Calu3 (cell line): ENCODE results near the gene NAA10. TPM values are rescaled to one million over a fixed set of nuclear protein-coding genes. Genes with fewer than 3 reads are reported as not detected.
A peak's percentile ranks its signal among the peaks of the same experiment; 100 is the strongest.

Experiments used
- BruUV-seq: library from RNA; stranded (reverse); fragments of 400-500 nt; replicated peaks from 2 replicates; lab custom pipeline; 2021; lab: Mats Ljungman, UMichigan
- CTCF ChIA-PET: fragments of 300-600 bp; sonication (Branson Sonifier 250); formaldehyde crosslinking; loops from one replicate; lab custom pipeline; 2022; ENCODE audit warnings: antibody characterized with exemption; lab: Charles Lee
- DNase-seq: peaks from one replicate; pipeline ENCODE4 v3.0.0; 2022
- H3K27ac Mint-ChIP-seq: one replicate; pipeline ENCODE4 v1.8.0; 2022; ENCODE audit warnings: mixed read lengths; ENCODE audit not compliant: unreplicated experiment
- H3K27me3 Mint-ChIP-seq: one replicate; pipeline ENCODE4 v1.8.0; 2022; ENCODE audit warnings: mixed read lengths; ENCODE audit not compliant: unreplicated experiment
- H3K36me3 Mint-ChIP-seq: one replicate; pipeline ENCODE4 v1.8.0; 2022; ENCODE audit warnings: mild to moderate bottlenecking, moderate library complexity, mixed read lengths; ENCODE audit not compliant: insufficient read depth, unreplicated experiment
- H3K4me1 Mint-ChIP-seq: one replicate; pipeline ENCODE4 v1.8.0; 2022; ENCODE audit warnings: mild to moderate bottlenecking, low read depth, mixed read lengths; ENCODE audit not compliant: unreplicated experiment
- H3K4me3 Mint-ChIP-seq: one replicate; pipeline ENCODE4 v1.8.0; 2022; ENCODE audit warnings: mild to moderate bottlenecking, low read depth, moderate library complexity, mixed read lengths; ENCODE audit not compliant: unreplicated experiment
- H3K9me3 Mint-ChIP-seq: one replicate; pipeline ENCODE4 v1.8.0; 2022; ENCODE audit warnings: low read depth, mixed read lengths; ENCODE audit not compliant: unreplicated experiment
- CTCF ChIP-seq: fragments of 200-600 bp; IDR thresholded peaks from one replicate; pipeline ENCODE4 v1.8.0; 2022; ENCODE audit warnings: antibody characterized with exemption; ENCODE audit not compliant: unreplicated experiment
- intact Hi-C: fragments of 100-400 bp; cut with micrococcal nuclease; formaldehyde crosslinking; loops from one replicate; pipeline ENCODE4 v1.10.0; 2022; ENCODE audit not compliant: unreplicated experiment
- total RNA-seq: library from RNA; stranded (reverse); gene quantifications from 2 replicates; pipeline ENCODE4 v1.2.3, GENCODE V29; 2022

NAA10 gene
- total RNA-seq, 1 experiment from 2014 or later: 139 TPM

GRCh38 chrX:153956044-153956907 is 21.4 kb upstream of the NAA10 start:
- Mint-ChIP-seq H3K27me3 (no peaks in the 10 kb centered on the region), H3K9me3 (no peaks in the 10 kb centered on the region), H3K36me3 (peaks cover 62% of the 10 kb centered on the region), H3K4me1 (no peaks in the 10 kb centered on the region), H3K4me3 (no peak overlapping the region), H3K27ac (no peak overlapping the region)
- BruUV-seq: no TSS peak
- DNase-seq: no peak
- CTCF ChIA-PET: no interaction called here
- intact Hi-C loops: no loop called here
- TF ChIP-seq CTCF: no peak

- intact Hi-C loops: no loop called here
- H3K27ac Mint-ChIP-seq: no peak overlapping the region
- CTCF ChIA-PET: no interaction called here
- H3K4me3 Mint-ChIP-seq: no peak overlapping the region
- no peaks in the 10 kb centered on the region for H3K4me1 Mint-ChIP-seq
- no TSS peak for BruUV-seq
- H3K27me3 Mint-ChIP-seq: no peaks in the 10 kb centered on the region
- H3K9me3 Mint-ChIP-seq: no peaks in the 10 kb centered on the region
- peaks cover 57% of the 10 kb centered on the region for H3K36me3 Mint-ChIP-seq
- no peak for DNase-seq
- TF ChIP-seq CTCF: no peak
These were observed 20.4 kb upstream of the NAA10 start for GRCh38 chrX:153955228-153955732.

GRCh38 chrX:153954558-153955227 is 19.9 kb upstream of the NAA10 start:
- TSS peak; percentile 21 for BruUV-seq
- H3K27me3 Mint-ChIP-seq: no peaks in the 10 kb centered on the region
- H3K4me3 Mint-ChIP-seq: no peak overlapping the region
- no peaks in the 10 kb centered on the region for H3K4me1 Mint-ChIP-seq
- no peaks in the 10 kb centered on the region for H3K9me3 Mint-ChIP-seq
- H3K27ac Mint-ChIP-seq: no peak overlapping the region
- peaks cover 51% of the 10 kb centered on the region for H3K36me3 Mint-ChIP-seq
- DNase-seq: no peak
- intact Hi-C loops: no loop called here
- CTCF ChIA-PET: no interaction called here
- TF ChIP-seq CTCF: no peak

GRCh38 chrX:153953892-153954557 is 19.2 kb upstream of the NAA10 start:
- Mint-ChIP-seq H3K4me3 (no peak overlapping the region), H3K27me3 (no peaks in the 10 kb centered on the region), H3K4me1 (no peaks in the 10 kb centered on the region), H3K9me3 (no peaks in the 10 kb centered on the region), H3K27ac (no peak overlapping the region), H3K36me3 (peaks cover 48% of the 10 kb centered on the region)
- BruUV-seq: no TSS peak
- DNase-seq: no peak
- CTCF ChIA-PET: no interaction called here
- TF ChIP-seq CTCF: no peak
- intact Hi-C loops: no loop called here
